GM18909 (cell line): ENCODE data around the gene CD300A.

Experiments used
- ATAC-seq: cut with Tn5 transposase; IDR thresholded peaks from one replicate; pipeline ENCODE4 v1.9.1; 2021; ENCODE audit warnings: mild to moderate bottlenecking; ENCODE audit not compliant: unreplicated experiment, poor library complexity

Gene CD300A

GRCh38 chr17:74439691-74440567 lies 26.5 kb upstream of the CD300A start:
- ATAC-seq: no peak

GRCh38 chr17:74441537-74441936 lies 24.9 kb upstream of the CD300A start:
- ATAC-seq: no peak

- ATAC-seq: peak; percentile 9
These were observed 24.2 kb upstream of the CD300A start for GRCh38 chr17:74442291-74442669.

- ATAC-seq: peak; percentile 71
These were observed 23.5 kb upstream of the CD300A start for GRCh38 chr17:74442670-74443515.

- ATAC-seq: no peak
These were observed 22.7 kb upstream of the CD300A start for GRCh38 chr17:74443516-74444296.

- no peak for ATAC-seq
These were observed 22.0 kb upstream of the CD300A start for GRCh38 chr17:74444406-74444805.

GRCh38 chr17:74445158-74445557 lies 21.3 kb upstream of the CD300A start:
- ATAC-seq: no peak

GRCh38 chr17:74446551-74447500 lies 19.6 kb upstream of the CD300A start:
- no peak for ATAC-seq

GRCh38 chr17:74447628-74448159 lies 18.7 kb upstream of the CD300A start:
- ATAC-seq: no peak

- no peak for ATAC-seq
These were observed 17.7 kb upstream of the CD300A start for GRCh38 chr17:74448756-74449155.

- no peak for ATAC-seq
These were observed 17.1 kb upstream of the CD300A start for GRCh38 chr17:74449306-74449705.

- no peak for ATAC-seq
These were observed 16.7 kb upstream of the CD300A start for GRCh38 chr17:74449773-74450172.

GRCh38 chr17:74450231-74450630 lies 16.2 kb upstream of the CD300A start:
- no peak for ATAC-seq

GRCh38 chr17:74450925-74451403 lies 15.5 kb upstream of the CD300A start:
- ATAC-seq: no peak

GRCh38 chr17:74451557-74451956 lies 14.9 kb upstream of the CD300A start:
- no peak for ATAC-seq

GRCh38 chr17:74452033-74452840 lies 14.2 kb upstream of the CD300A start:
- no peak for ATAC-seq

- no peak for ATAC-seq
These were observed 13.4 kb upstream of the CD300A start for GRCh38 chr17:74452841-74453661.
